Breast epithelium (tissue), 3 donors: ENCODE data around the gene MAGI3.
"Not testable (repeated sequence)": the region's sequence is repeated elsewhere in the genome, so short reads cannot be mapped to it uniquely, and the experiment has no call there.

Experiments used
- POLR2A ChIP-seq: fragments of 450-650 bp; IDR thresholded peaks from one replicate; pipeline ENCODE4 v1.6.1; 2016; ENCODE audit warnings: antibody characterized with exemption, mild to moderate bottlenecking, moderate library complexity
- POLR2AphosphoS5 ChIP-seq, 3 donors: sonication (generic); formaldehyde crosslinking; IDR thresholded peaks; one replicate each; pipeline ENCODE4 v1.6.1; 2017; ENCODE audit warnings: antibody characterized with exemption in 3 of 3
- TF ChIP-seq, protein P1 (sequence below), 3 donors: fragments of 450-650 bp; IDR thresholded peaks; one replicate each; pipeline ENCODE4 v1.5.1; 2016 to 2017; ENCODE audit warnings: antibody characterized with exemption in 3 of 3, mild to moderate bottlenecking in 3 of 3, moderate library complexity in 3 of 3

DNA sequence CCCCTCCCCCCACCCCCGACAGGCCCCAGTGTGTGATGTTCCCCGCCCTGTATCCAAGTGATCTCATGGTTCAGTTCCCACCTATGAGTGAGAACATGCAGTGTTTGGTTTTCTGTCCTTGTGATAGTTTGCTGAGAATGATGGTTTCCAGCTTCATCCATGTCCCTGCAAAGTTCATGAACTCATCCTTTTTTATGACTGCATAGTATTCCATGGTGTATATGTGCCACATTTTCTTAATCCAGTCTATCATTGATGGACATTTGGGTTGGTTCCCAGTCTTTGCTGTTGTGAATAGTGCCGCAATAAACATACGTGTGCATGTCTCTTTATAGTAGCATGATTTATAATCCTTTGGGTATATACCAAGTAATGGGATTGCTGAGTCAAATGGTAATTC, 21.7 kb downstream of the MAGI3 start:
- not testable (repeated sequence) for TF ChIP-seq POLR2A; POLR2AphosphoS5 (IDR thresholded peaks at IDR 0.05)
- TF ChIP-seq, protein P1, sequence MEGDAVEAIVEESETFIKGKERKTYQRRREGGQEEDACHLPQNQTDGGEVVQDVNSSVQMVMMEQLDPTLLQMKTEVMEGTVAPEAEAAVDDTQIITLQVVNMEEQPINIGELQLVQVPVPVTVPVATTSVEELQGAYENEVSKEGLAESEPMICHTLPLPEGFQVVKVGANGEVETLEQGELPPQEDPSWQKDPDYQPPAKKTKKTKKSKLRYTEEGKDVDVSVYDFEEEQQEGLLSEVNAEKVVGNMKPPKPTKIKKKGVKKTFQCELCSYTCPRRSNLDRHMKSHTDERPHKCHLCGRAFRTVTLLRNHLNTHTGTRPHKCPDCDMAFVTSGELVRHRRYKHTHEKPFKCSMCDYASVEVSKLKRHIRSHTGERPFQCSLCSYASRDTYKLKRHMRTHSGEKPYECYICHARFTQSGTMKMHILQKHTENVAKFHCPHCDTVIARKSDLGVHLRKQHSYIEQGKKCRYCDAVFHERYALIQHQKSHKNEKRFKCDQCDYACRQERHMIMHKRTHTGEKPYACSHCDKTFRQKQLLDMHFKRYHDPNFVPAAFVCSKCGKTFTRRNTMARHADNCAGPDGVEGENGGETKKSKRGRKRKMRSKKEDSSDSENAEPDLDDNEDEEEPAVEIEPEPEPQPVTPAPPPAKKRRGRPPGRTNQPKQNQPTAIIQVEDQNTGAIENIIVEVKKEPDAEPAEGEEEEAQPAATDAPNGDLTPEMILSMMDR (IDR thresholded peaks at IDR 0.05): not testable (repeated sequence)
